Measurements from ENCODE around the gene TLX2. TPM values are rescaled to one million over a fixed set of nuclear protein-coding genes. Genes with fewer than 3 reads are reported as not detected.

TLX2 gene
- total and polyA plus RNA-seq, 2 of the 13 experiments (the other 11 are each of a cell fraction or from before 2014, with no cell fraction given): 0.05 to 0.20 TPM

DNA sequence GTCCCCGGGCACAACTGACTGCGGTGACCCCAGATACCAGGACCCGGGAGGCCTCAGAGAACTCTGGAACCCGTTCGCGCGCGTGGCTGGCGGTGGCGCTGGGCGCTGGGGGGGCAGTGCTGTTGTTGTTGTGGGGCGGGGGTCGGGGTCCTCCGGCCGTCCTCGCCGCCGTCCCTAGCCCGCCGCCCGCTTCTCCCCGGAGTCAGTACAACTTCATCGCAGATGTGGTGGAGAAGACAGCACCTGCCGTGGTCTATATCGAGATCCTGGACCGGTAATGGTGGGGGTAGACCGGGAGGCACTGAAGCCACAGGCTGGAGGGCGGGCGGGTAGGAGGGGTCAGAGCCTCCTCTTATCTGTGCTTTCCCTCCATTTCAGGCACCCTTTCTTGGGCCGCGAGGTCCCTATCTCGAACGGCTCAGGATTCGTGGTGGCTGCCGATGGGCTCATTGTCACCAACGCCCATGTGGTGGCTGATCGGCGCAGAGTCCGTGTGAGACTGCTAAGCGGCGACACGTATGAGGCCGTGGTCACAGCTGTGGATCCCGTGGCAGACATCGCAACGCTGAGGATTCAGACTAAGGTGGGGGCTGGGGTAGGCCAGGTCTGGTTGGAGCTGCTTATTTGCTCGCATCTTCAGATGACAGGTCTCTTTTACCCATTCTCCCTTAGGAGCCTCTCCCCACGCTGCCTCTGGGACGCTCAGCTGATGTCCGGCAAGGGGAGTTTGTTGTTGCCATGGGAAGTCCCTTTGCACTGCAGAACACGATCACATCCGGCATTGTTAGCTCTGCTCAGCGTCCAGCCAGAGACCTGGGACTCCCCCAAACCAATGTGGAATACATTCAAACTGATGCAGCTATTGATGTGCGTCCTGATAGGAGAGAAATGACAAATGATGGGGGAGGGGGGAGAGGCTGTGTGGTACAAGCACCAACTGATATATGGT, 16.3 kb downstream of the TLX2 start (continued):
- TF ChIP-seq PAX8 (CRISPR knock-in tag; IDR thresholded peaks at IDR 0.05; ENCODE audit: borderline replicate concordance): peak; percentile 2; the same call in 1 of the 2 replicates
- peak; percentile 98 for TF ChIP-seq ZBTB38 (CRISPR knock-in tag; IDR thresholded peaks at IDR 0.05)
- no peak for TF ChIP-seq ZNF562 (CRISPR knock-in tag; IDR thresholded peaks at IDR 0.05; ENCODE audit: borderline replicate concordance)
- peak; percentile 92 for TF ChIP-seq PRPF4 (IDR thresholded peaks at IDR 0.05; ENCODE audit: low read depth, low read length, poor library complexity, severe bottlenecking)
- no peak for TF ChIP-seq ZNF224 (CRISPR knock-in tag; IDR thresholded peaks at IDR 0.05)
- 0 out of 2 replicates have a peak, but pooled peaks have one; percentile 39 for TF ChIP-seq ZBTB20 (CRISPR knock-in tag; IDR thresholded peaks at IDR 0.05; ENCODE audit: borderline replicate concordance, low read depth)
- TF ChIP-seq PITX1 (CRISPR knock-in tag; IDR thresholded peaks at IDR 0.05): 0 out of 2 replicates have a peak, but pooled peaks have one; percentile 23
- 0 out of 2 replicates have a peak, but pooled peaks have one; percentile 36 for TF ChIP-seq HES4 (CRISPR knock-in tag; IDR thresholded peaks at IDR 0.05; ENCODE audit: borderline replicate concordance)
- 0 out of 2 replicates have a peak, but pooled peaks have one; percentile 50 for TF ChIP-seq ZNF672 (CRISPR knock-in tag; IDR thresholded peaks at IDR 0.05)
- TF ChIP-seq ZNF446 (CRISPR knock-in tag; IDR thresholded peaks at IDR 0.05): 0 out of 2 replicates have a peak, but pooled peaks have one; percentile 30
- no peak for TF ChIP-seq RFX3 (CRISPR knock-in tag; IDR thresholded peaks at IDR 0.05)
- TF ChIP-seq GLI4 (CRISPR knock-in tag; IDR thresholded peaks at IDR 0.05; ENCODE audit: borderline replicate concordance): no peak; the same call in 1 of the 2 replicates
- TF ChIP-seq, protein P1, sequence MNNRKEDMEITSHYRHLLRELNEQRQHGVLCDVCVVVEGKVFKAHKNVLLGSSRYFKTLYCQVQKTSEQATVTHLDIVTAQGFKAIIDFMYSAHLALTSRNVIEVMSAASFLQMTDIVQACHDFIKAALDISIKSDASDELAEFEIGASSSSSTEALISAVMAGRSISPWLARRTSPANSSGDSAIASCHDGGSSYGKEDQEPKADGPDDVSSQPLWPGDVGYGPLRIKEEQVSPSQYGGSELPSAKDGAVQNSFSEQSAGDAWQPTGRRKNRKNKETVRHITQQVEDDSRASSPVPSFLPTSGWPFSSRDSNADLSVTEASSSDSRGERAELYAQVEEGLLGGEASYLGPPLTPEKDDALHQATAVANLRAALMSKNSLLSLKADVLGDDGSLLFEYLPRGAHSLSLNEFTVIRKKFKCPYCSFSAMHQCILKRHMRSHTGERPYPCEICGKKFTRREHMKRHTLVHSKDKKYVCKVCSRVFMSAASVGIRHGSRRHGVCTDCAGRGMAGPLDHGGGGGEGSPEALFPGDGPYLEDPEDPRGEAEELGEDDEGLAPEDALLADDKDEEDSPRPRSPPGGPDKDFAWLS (CRISPR knock-in tag; IDR thresholded peaks at IDR 0.05; ENCODE audit: borderline replicate concordance): no peak
- TF ChIP-seq ZNF331 (CRISPR knock-in tag; IDR thresholded peaks at IDR 0.05): no peak
- TF ChIP-seq, protein P2, sequence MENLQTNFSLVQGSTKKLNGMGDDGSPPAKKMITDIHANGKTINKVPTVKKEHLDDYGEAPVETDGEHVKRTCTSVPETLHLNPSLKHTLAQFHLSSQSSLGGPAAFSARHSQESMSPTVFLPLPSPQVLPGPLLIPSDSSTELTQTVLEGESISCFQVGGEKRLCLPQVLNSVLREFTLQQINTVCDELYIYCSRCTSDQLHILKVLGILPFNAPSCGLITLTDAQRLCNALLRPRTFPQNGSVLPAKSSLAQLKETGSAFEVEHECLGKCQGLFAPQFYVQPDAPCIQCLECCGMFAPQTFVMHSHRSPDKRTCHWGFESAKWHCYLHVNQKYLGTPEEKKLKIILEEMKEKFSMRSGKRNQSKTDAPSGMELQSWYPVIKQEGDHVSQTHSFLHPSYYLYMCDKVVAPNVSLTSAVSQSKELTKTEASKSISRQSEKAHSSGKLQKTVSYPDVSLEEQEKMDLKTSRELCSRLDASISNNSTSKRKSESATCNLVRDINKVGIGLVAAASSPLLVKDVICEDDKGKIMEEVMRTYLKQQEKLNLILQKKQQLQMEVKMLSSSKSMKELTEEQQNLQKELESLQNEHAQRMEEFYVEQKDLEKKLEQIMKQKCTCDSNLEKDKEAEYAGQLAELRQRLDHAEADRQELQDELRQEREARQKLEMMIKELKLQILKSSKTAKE (CRISPR knock-in tag; IDR thresholded peaks at IDR 0.05; ENCODE audit: borderline replicate concordance): 0 out of 2 replicates have a peak, but pooled peaks have one; percentile 31
- no peak for TF ChIP-seq RBAK (CRISPR knock-in tag; IDR thresholded peaks at IDR 0.05)
- TF ChIP-seq ZNF816 (CRISPR knock-in tag; IDR thresholded peaks at IDR 0.05; ENCODE audit: borderline replicate concordance): peak; percentile 15; the same call in 1 of the 2 replicates
- TF ChIP-seq, protein P3, sequence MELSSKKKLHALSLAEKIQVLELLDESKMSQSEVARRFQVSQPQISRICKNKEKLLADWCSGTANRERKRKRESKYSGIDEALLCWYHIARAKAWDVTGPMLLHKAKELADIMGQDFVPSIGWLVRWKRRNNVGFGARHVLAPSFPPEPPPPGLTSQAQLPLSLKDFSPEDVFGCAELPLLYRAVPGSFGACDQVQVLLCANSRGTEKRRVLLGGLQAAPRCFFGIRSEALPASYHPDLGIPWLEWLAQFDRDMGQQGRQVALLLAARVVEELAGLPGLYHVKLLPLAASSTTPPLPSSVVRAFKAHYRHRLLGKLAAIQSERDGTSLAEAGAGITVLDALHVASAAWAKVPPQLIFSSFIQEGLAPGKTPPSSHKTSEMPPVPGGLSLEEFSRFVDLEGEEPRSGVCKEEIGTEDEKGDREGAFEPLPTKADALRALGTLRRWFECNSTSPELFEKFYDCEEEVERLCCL (CRISPR knock-in tag; IDR thresholded peaks at IDR 0.05; ENCODE audit: borderline replicate concordance): no peak
- no peak for TF ChIP-seq TEAD3 (CRISPR knock-in tag; optimal IDR thresholded peaks at IDR 0.05; ENCODE audit: borderline replicate concordance)
- TF ChIP-seq CBX1 (IDR thresholded peaks at IDR 0.05; ENCODE audit: low read depth): no peak
- no peak for TF ChIP-seq ZFAT (CRISPR knock-in tag; conservative IDR thresholded peaks at IDR 0.05)
- TF ChIP-seq POLR2AphosphoS5 (IDR thresholded peaks at IDR 0.05; ENCODE audit: low read depth, low read length): no peak

Data from HepG2 (cell line).